AML-193 (cell line): ENCODE data around the gene SESN1.

Source experiments
- DNase-seq, 2 experiments: peaks; one replicate each; lab custom pipeline; 2025; lab: John Stamatoyannopoulos, UW

SESN1 gene

GRCh38 chr6:108959972-108960582, 134.6 kb downstream of the SESN1 start:
- peak in 1 of 2 experiments; percentile 13 for DNase-seq

GRCh38 chr6:108958900-108959770, 135.5 kb downstream of the SESN1 start:
- peak; percentile 62 to 71 for DNase-seq

- DNase-seq = no peak
Observed at GRCh38 chr6:108957221-108957620, 137.4 kb downstream of the SESN1 start.

GRCh38 chr6:108955329-108955949, 139.2 kb downstream of the SESN1 start:
- no peak for DNase-seq

- peak in 1 of 2 experiments; percentile 46 for DNase-seq
Observed at GRCh38 chr6:108953681-108954080, 141.0 kb downstream of the SESN1 start.

- no peak for DNase-seq
Observed at GRCh38 chr6:108952776-108953486, 141.7 kb downstream of the SESN1 start.

GRCh38 chr6:108951351-108951953, 143.2 kb downstream of the SESN1 start:
- DNase-seq = no peak

GRCh38 chr6:108948181-108948661, 146.4 kb downstream of the SESN1 start:
- DNase-seq = no peak

- peak; percentile 26 to 61 for DNase-seq
Observed at GRCh38 chr6:108947114-108947854, 147.4 kb downstream of the SESN1 start.

- DNase-seq = no peak
Observed at GRCh38 chr6:108946695-108947094, 148.0 kb downstream of the SESN1 start.

GRCh38 chr6:108945681-108946159, 148.9 kb downstream of the SESN1 start:
- no peak for DNase-seq

GRCh38 chr6:108944707-108945680, 149.7 kb downstream of the SESN1 start:
- DNase-seq = no peak

GRCh38 chr6:108944071-108944470, 150.6 kb downstream of the SESN1 start:
- DNase-seq = no peak

GRCh38 chr6:108942556-108943492, 151.8 kb downstream of the SESN1 start:
- no peak for DNase-seq

GRCh38 chr6:108941859-108942258, 152.8 kb downstream of the SESN1 start:
- DNase-seq = no peak

GRCh38 chr6:108941281-108941680, 153.4 kb downstream of the SESN1 start:
- no peak for DNase-seq

GRCh38 chr6:108940741-108941140, 153.9 kb downstream of the SESN1 start:
- DNase-seq = no peak

- no peak for DNase-seq
Observed at GRCh38 chr6:108937170-108937569, 157.5 kb downstream of the SESN1 start.
